HG03520 (cell line): ENCODE measurements around the gene PCOLCE2.
A peak's percentile ranks its signal among the peaks of the same experiment; 100 is the strongest.

Experiments used
- ATAC-seq: cut with Tn5 transposase; IDR thresholded peaks from one replicate; pipeline ENCODE4 v1.9.1; 2021; ENCODE audit warnings: mild to moderate bottlenecking, moderate library complexity; ENCODE audit not compliant: unreplicated experiment

PCOLCE2 gene

DNA sequence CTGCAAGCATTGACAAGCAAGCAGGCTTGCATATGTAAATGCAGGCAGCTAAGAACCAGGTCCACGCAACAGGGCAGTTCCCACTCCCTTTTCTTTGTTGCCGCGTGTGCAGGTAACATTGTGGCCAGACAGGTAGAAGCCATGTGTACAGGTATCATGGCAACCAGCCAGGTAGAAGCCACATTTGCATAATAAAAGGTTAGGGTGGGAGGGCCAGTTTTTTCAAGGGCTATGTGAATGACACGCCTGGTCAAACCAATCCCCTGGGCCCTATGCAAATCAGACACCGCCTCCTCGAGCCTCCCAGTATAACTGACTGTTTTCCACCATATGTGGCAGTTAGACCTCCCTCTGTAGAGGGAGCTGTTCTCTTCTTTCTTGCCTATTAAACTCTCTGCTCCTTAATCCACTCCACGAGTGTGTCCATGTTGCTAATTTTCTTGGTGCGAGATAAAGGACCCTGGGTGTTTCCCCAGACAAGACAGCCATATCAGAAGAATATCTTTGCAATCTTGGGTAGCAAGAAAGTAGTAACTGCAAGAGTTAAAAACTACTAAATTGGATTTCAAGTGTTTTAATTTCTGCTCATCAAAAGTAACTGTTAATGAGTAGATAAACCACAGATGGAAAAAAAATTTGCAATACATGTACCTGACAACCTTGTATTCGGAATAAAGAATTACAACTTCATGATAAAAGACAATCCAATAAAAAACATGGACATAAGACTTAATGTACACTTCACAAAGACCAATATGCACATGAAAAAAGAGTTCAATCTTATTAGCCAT is 21.8 kb downstream of the PCOLCE2 start:
- ATAC-seq, result no peak

DNA sequence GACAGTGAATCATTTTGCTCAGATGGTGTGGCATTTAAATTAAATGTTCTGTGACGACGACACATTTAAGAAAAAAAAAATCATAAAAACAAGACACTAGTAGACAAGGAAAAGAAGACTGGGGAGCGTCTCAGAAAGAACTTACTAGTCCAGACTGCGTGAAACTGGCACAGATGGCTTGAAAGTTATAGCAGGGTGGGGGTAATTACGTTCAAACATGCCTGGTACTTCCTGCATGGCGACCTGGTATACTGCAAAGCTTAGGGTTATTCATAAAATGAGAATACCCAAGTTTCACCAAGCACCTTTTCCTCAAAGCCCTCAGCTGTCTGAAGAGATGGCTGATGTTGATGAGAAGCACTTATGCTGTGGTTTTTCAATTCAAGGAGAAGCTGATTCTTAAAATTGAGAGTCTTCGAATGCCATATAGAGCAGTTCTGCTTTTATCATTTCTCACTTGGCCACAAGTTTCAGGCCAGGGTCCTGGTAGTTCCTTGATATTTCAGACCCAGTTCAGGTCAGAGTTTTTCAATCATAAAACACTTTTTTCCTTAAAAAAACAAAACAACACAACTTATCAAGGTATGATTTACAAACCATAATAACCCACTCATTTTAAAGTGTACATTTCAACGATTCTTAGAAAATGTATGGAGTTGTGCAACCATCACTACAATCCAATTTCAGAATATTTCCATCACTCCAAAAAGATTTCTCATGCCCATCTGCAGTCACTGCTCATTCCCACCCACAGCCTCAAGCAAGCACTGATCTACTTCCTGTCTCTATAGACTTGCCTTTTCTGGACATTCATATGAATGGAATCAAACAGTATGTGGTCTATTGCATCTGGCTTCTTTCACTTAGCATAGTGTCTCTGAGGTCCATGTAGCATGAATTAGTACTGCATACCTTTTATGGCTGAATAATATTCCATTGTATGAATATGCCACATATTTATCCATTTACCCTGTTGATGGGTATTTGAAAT is 24.7 kb downstream of the PCOLCE2 start:
- ATAC-seq, result no peak

DNA sequence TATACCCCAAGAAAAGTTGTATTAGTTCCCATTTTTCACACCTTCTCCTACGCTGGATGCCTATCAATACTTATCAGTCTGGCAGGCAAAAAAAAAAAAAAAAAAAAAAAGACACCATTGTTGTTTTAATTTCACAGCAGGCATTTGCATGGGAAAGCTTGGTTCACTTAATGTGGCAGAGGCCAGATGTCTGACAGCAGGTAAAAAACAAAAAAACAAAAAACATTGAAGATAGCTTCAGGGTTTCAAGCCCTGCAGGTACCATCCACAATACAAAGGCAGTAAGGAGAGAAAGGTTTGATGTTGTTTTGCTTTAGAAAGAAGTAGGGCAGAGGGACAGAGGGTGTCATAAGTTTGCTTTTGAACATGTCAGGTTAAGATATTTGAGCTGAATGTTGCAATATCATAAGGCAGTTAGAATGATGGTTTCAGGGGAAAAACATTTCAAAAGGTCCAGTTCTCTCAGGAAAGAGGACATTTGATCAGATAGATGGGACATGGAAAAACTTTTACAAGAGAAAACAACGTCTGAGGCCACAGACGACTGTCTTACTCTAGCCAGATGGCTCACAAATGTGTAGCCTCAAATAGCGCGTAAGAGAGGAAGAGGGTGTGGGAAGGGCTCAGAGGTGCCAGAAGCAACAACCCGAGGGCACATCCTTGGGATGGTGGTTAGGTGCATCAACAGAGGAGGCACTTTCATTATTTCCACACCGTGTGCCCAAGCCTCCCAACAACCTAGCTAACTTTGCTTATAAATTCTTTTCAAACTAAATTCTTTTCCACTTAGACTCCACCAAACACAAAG is 25.7 kb downstream of the PCOLCE2 start:
- no peak for ATAC-seq

DNA sequence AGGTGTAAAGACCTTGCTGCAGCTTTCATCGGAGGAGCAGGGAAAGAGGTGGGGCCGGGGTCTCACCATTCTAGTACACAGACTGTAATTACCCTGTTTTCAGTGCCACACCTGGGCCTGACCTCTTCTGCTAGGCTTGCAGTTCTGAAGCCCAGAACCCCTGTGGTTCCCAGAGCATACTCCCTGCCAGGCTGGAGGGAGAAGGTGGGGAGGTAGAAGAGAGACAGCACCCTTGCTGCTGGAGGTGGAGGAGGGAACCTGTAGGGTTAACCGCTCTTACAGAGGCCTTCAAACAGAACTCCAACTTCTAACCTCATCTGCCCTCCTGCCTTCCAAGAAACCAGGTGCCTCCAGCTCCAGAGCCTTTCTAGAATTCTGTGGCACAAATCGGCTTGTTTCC is 27.0 kb downstream of the PCOLCE2 start:
- ATAC-seq, result no peak

DNA sequence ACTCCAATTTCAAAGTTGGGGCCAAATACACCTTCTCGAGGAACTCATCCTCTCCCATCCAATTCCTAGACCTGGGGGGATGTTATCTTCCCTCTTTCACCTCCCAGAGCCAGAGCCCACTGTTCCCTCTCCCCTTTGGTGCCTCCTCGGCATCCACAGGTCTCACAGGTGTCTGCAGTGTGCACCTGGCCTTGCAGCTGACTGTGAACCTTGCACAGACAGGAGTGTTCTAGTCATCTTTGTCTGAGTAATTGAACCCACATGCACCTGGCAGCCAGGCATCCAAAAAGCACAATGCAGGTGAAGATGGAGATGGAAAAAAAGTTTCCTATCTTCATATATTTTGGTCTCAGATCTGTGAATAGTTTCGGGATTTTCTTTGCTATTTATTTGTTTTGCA is 30.8 kb downstream of the PCOLCE2 start:
- ATAC-seq, result no peak

DNA sequence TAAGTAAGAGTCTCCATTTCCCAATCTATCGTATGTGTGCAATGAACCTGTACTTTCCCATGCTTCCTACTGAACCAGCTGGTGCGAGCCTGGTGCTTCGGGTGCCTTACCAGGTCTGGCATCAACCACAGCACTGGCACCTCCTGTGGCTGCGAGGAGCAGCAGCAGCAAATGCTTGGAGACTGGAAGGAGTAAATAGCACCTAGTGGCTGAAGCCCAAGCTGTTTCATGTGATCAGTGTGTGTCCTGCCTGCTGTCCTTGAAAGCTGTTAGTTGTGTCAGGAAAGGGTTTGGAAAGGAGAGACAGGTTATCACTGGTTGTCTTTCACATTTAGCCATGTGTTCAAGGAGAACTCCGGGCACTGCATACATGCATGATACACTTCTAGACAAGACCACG is 31.8 kb downstream of the PCOLCE2 start:
- ATAC-seq, result no peak

DNA sequence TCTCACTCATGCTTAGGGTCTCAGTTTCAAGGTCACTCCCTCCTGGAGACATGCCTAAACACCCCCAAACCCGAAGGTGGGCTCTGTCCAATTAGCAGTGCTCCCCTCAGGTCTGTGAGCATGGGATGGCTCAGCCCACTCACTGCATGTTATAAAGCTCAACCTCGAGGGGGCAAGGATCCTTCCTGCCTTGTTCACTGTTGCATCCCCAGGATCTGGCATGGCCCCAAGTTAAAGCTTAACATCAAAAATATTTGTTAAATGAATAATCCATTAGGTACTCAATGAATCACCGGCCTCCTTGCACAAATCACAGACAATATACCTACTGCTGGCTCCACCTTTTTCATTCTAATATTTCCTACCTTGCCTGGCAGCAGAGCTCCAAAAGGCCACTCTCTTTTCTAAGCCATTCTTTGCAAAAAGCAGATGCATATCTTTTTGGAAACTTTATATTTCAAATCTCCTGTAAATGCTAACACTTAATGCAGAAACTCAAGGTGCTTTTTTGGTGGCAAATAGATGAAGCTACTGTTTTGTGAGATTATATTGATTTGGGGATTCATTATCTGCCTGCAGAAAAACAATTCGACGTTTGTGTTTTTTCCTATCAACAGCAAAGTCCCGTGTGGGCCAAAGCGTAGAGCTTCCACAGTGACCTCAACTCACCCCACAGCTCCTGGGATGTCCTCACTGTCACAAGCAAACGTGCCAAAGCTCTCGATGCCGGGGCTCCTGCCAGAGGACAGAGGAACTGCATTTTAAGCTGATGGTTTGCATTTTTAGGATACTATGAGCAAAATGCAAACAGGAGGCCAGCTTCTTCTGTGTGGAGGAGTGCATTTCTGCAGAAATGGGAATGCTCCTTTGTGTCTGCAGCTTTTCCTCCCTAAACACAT is 35.4 kb downstream of the PCOLCE2 start:
- ATAC-seq, result no peak

DNA sequence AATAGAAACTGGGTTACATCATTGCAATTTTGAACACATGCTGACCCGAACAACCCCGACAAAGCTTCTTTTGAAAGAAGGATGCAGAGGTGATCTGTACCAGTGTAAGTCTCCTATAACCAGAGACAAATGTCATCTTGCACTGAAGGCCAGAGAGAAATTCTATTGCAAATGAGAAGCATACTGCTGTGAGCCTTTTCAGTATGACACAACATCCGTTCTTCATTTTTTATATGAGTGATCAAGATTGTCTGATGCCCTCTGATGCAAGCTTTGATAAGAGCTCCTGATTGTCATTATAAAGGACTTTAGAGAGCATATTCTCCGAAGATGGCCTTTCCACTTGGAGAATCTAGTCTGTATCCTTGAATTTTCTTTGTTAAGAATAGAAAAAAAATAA is 36.9 kb downstream of the PCOLCE2 start:
- no peak for ATAC-seq

DNA sequence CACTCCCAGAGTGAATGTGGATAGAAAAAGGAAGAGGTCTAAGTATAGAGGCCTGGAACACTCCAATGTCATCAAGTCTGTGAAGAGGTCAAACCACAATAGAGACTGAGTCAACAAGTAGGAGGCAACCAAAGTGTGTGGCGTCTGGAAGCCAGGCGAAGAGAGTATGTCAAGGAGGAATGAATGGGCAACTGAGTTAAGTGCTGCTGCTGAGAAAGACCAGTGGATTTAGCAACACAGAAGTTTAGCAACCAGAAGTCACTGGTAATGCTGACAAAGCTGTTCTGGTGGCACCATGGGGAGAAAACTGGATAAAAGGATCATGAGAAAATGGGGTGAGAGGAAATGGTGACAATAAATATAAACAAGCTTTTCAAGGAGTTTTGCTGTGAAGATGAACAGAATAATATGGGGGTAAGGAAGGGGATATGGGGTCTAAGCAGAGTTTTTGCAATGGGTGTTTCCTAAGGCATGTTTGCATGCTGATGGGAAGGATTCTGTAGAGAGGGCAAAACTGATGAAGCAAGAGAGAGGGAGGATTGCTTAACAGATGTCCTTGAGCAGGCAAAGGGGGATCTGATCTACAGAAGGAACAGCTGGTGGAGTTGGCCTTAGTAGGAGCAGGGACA is 38.4 kb downstream of the PCOLCE2 start:
- no peak for ATAC-seq

DNA sequence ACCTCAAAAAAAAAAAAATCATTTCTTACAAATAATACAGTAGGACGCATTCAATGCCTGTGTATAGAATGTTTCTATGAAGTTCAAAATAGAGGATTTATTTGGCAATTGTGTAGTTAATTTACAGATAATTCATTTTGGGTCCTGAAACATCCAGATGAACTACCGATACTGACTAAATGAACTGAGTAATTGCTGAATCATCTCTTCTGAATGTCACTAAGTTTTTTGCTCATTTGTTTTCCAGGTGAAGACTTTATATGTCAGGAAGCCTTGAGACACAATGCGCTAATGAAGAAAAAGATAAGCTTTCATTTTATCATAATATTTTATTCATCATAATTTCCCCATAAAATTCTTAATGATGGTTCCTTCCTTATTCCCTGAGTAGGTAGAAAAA is 39.7 kb downstream of the PCOLCE2 start:
- no peak for ATAC-seq

DNA sequence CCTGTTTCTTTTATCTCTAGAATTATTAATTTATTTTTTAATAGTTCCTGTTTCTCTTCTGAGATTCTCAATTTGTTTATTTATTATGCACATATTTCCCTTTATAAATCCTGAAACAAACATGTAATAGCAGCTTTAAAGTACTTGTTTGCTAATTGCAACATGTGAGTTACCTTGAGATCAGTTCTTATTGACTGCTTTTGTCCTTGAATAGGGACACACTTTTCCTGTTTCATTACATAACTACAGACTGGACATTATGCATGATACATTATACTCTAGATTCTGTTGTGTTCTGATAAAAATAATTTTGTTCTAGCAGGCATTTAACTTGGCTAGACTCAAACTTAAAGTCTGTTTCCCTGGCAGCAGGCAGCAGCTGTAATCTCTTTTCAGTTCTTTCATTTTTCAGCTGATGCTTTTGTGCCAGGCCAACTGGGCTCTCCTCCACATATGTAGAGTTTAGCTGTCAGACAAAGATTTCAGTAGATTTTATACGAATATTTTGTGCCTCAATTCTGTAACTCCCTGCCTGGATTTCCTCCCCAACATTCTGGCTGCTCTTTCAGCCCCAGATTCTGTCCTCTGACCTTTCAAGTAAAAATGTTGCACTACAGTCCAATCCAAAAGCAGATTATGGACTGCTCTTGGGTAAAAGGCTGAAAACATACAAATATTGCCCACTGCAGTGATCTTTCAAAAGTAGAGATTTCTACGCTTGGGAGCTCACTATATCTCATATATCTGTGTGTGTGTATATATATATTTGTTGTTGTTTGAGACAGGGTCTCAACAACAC is 41.9 kb downstream of the PCOLCE2 start:
- no peak for ATAC-seq

DNA sequence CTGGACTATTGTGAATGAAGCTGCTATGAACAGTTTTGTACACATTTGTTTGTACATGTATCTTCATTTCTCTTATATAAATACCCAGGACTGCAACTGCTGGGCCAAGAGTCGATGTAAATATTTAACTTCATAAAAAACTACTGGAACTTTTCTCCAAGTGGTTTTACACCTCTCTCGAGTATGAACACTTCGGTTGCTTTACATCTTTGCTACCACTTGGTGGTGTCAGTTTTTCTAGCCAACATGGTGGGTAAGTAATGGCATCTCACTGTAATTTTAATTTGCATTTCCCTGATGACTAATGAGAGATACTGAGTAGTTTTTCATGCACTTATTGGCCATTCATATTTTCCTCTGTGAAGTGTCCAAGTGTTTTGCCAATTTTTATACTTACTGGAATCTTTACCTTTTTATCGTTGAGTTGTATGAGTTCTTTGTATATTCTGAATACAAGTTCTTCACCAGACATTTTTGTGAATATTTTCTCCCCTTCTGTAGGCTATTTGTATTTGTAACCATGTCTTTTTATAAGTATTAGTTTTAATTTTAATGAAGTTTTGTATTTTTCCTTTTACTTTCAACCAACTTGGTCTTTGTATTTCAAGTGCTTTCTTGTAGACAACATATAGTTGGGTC is 44.4 kb downstream of the PCOLCE2 start:
- peak; percentile 74 for ATAC-seq

DNA sequence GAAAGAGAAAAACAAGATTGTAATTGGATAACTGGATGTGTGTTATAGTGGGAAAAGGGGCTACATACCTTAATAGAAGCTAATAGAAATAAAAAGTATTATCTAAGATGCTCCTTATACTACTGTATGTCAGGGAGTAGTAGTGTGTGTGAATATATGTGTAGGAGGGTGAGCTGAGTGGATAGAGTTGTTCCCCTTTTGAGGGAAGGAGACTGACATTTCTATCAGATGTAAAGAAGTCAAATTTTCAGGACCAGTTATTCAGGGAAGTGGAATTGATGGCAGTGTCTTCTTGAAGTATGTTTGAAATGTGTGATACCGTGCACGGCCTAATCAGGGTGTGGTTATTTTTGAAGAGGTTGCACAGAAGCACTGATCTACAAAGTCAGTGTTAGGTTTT is 49.1 kb downstream of the PCOLCE2 start:
- no peak for ATAC-seq

DNA sequence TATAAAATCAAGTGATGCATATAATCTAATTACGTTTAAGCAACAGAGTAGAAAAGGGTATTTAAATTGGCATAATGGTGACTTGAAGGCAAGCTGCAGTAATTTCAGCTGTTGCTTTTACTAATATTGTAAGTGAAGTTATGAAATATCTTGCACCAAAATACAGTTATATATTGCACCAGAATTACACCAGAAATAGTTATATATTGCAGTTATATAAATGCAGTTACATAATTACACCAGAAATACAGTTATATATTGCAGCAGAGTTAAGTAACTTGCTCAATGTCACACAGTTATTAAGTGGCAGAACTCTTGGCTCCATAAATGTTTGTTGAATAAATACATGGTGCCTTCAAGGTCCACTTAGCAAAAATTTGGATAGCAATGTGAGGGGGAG is 51.4 kb downstream of the PCOLCE2 start:
- no peak for ATAC-seq

DNA sequence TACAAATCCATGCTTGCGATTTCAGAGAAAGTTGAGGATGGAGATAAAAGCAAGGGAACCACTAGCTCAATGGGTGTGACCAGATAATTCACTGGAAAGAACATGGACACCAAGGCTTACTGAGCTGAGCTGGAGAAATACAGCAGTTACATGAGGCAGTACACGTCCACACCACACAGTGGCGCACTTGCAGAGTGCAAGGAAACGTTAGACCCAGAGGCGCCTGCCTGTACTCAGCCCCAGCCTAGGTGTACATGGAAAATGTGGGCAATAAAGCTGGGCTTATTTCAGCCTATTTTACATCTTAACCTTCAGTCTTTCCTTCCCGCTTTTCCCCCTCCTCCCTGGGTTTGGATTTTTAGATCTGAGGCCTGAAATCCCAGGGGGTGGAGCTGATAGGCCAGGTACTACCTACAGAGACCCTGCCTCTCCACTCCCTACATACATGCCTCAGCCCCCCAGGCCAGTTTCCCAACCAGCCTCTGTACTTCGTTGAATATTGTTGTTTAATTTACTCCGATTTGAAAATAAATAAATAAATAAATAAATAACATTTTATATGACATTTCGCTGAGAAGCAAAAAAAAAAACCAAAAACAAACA is 60.1 kb downstream of the PCOLCE2 start:
- ATAC-seq, result peak; percentile 99

DNA sequence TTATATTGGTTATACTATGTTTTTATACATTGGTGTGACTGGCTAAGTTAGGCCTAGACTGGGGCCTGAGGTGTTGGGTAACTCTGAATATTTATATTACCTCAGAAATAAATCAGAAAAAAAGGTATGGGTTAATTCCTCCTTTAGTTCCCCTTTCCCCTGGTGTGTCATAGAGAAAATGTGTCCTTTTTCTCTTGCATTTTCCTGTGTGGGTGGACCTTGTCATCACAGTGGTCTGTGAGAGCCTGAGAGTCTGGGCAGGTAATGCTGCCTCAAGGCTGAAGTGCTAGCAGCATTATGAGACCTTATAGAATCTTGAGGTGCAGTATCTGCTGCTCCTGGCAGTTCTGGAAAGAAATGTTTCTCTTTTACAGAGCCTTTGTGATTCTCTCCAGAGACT is 69.7 kb downstream of the PCOLCE2 start:
- ATAC-seq, result no peak

DNA sequence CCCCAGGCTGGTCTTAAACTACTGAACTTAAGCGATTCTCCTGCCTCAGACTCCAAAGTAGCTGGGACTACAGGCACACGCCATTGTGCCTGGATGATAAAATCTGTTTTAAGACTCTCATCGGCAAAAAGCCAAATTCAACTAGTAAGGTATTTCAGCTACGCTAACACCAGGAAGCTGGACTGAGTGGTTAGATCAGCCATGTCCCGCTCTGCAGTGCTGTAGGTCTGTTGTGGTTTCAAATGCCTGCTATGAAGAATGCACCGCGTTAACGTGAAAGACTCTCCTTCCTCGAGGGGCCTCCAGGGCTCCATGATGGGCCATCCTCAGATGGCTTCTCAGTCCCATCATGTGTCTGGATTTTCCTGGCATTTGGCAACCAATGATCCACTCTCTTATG is 70.2 kb downstream of the PCOLCE2 start:
- ATAC-seq, result no peak

DNA sequence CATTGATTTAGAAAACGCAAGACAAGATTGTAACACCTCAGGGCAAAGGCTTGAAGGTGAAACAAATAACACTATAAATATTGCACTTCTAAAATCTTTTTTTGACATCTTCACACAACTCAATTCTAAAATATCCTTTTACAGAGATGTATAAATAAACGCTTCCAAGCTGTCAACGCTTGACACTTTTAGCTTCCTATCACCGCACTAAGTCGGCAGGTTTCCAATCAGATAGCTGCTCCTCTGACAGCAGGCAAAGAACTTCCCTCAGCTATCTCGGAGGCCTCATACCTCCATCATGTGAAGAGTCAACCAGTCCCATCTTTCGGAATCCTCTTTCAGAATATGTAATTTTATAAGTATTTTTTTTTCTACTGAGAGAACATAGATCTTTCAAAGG is 71.0 kb downstream of the PCOLCE2 start:
- no peak for ATAC-seq
